ENCODE results near the gene OR8B2.

GRCh38 chr11:124405581-124405980 lies 21.3 kb upstream of the OR8B2 start:
- TF ChIP-seq MAX (IDR thresholded peaks at IDR 0.05): no peak
- no peak for TF ChIP-seq ZBTB7A (IDR thresholded peaks at IDR 0.05; ENCODE audit: low read depth)
- TF ChIP-seq CEBPB (IDR thresholded peaks at IDR 0.05): no peak
- no peak for TF ChIP-seq TAF1 (IDR thresholded peaks at IDR 0.05; ENCODE audit: low read depth)
- TF ChIP-seq RAD21 (IDR thresholded peaks at IDR 0.05; ENCODE audit: low read depth): no peak
- TF ChIP-seq REST (IDR thresholded peaks at IDR 0.05; ENCODE audit: low read depth): no peak
- TF ChIP-seq NFIC (IDR thresholded peaks at IDR 0.05): no peak
- no peak for TF ChIP-seq TEAD4 (IDR thresholded peaks at IDR 0.05)
- no peak for TF ChIP-seq CREB1 (IDR thresholded peaks at IDR 0.05; ENCODE audit: low read depth)
- no peak for TF ChIP-seq EP300 (IDR thresholded peaks at IDR 0.05; ENCODE audit: borderline replicate concordance)
- TF ChIP-seq EGR1 (IDR thresholded peaks at IDR 0.05): no peak
- TF ChIP-seq TCF12 (IDR thresholded peaks at IDR 0.05; ENCODE audit: low read depth): no peak
- TF ChIP-seq YY1 (IDR thresholded peaks at IDR 0.05; ENCODE audit: low read depth): no peak
- no peak for TF ChIP-seq FOXM1 (IDR thresholded peaks at IDR 0.05; ENCODE audit: borderline replicate concordance, low read depth)
